Measurements from ENCODE around the gene KLHDC7B.
A peak's percentile ranks its signal among the peaks of the same experiment; 100 is the strongest.
"Not testable (repeated sequence)": the region's sequence is repeated elsewhere in the genome, so short reads cannot be mapped to it uniquely, and the experiment has no call there.

KLHDC7B gene

GRCh38 chr22:50529897-50530579, 15.7 kb upstream of the KLHDC7B start, which contains the start of gene TYMP:
Gene TYMP (minus strand): TSS chr22:50530012. CDS start chr22:50529709, 303 bp downstream.
- no peak for DNase-seq

DNA sequence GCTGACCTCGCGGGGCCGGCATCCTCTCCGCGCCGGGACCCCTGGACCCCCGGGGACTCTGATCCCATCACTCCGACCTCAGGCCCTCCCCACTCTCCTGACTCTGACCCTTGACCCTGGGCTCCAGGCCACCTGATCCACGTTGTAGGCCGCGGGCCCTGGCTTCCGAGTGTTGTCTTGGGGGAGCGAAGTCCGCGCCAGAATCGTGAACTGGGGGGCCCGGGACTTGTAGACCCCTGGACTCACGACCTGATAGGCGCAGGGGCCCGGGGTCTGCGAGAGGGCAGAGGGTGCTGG, 15.2 kb upstream of the KLHDC7B start:
- DNase-seq: no peak

- peak; percentile 26 for DNase-seq
These were observed 14.7 kb upstream of the KLHDC7B start for GRCh38 chr22:50530877-50531545.

DNA sequence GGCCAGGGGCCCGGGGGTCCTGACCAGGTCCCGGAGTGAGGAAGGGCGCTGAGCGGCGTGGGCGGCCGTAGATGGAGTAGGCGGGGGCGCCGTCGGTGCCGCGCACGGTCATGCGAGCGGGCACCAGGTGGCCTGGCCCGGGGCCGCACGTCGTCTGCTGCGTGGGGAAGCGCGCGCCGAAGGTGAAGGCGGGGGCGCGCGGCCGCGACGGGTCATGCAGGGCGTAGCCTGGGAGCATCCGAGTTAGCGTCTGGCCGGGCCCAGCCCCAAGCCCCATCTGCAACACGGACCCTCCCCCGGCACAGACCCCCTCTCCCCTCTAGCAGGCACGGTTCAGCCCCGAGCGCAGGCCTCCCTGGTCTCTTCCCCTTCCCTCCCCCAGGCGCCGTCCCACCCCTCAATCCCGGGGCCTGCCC, 14.1 kb upstream of the KLHDC7B start:
- DNase-seq: no peak

- peak; percentile 15 for DNase-seq
These were observed 13.6 kb upstream of the KLHDC7B start for GRCh38 chr22:50531962-50532674.

DNA sequence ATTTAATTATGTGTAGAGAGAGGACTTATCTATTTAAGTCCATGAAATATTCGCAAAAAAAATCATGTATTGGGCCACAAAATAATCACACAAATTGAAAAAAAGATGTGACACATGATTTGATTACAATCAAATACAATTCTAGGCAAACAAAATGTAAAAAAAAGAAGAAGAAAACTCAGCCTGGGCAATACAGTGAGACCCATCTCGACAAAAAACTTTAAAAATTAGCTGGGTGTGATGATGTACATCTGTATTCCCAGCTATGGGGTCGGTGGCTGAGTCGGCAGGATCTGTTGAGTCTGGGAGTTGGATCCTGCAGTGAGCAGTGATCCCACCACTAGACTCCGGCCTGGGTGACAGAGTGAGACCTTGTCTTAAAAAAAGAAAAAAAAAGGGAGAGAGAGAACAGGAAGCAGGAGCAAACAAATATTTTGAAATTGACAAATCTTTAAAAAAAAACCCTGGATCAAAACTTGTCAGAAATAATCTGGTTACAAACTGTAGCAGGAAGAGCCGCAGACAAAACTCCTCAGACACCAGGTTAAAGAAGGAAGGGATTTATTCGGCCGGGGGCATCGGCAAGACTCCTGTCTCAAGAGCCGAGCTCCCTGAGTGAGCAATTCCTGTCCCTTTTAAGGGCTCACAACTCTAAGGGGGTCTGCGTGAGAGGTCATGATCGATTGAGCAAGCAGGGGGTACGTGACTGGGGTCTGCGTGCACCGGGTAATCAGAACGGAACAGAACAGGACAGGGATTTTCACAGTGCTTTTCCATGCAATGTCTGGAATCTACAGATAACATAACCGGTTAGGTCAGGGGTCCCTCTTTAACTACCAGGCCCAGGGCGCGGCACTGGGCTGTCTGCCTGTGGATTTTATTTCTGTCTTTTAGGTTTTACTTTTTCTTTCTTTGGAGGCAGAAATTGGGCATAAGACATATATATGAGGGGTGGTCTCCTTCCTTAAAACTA, 12.6 kb upstream of the KLHDC7B start:
- no peak for DNase-seq

DNA sequence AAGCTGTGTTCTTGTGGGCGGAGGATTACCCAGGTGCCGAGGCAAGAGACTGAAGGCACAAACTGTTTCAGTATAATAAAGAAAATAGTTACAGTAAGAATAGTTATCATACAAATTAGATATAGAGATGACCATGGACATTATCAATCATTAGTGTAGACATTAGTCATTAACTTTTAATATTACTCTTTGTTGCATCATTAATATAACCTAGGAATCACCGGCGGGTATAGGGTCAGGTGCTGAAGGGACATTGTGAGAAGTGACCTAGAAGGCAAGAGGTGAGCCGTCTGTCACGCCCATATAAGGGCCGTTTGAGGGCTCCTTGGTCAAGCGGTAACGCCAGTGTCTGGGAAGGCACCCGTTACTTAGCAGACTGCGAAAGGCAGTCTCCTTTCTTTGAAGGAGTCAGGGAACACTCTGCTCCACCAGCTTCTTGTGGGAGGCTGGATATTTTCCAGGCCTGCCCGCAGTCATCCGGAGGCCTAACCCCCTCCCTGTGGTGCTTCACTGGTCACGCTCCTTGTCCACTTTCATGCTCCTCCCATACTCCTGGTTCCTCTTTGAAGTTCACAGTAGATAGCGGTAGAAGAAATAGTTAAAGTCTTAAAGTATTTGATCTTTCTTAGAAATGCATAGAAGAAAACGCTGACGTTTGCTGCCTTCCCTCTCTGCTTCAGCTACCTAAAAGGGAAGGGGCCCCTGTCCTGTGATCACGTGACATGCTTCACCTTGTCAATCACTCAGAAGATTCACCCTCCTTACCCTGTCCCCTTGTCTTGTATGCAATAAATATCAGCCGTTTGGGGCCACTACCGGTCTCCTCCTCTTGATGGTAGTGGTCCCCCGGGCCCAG, 11.6 kb upstream of the KLHDC7B start:
- DNase-seq: not testable (repeated sequence)

DNA sequence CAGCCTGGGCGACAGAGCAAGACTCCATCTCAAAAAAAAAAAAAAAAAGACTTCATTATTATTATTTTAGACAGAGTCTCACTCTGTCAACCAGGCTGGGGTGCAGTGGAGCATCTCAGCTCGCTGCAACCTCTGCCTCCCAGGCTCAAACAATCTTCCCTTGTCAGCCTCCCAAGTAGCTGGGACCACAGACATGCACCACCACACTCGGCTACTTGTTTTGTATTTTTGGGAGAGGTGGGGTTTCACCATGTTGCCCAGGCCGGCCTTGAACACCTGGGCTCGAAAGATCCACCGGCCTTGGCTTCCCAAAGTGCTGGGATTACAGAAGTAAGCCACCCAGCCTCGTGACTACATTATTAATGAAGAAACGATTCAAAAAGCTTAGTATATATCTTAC, 10.6 kb upstream of the KLHDC7B start:
- no peak for DNase-seq

- DNase-seq: no peak
These were observed 9.5 kb upstream of the KLHDC7B start for GRCh38 chr22:50536226-50536625.

DNA sequence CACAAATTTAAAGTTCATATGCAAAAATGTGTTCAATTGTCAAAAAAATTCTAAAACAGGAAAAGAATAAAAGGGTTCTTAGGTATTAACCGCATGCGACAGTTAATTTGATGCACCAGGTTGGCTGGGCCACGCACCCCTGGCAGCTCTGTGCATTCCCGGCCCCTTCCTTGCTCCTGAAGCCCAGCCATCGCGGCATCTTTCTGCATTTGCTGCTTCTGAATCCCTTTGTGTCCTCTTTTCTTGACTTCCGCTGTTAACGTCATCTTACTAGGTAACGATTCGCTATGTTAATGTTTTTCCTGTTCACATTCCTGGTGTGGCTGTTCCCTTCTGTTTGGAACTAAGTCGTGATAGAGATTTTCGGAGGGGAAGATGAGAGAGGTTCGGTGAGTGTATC, 7.9 kb upstream of the KLHDC7B start:
- no peak for DNase-seq

DNA sequence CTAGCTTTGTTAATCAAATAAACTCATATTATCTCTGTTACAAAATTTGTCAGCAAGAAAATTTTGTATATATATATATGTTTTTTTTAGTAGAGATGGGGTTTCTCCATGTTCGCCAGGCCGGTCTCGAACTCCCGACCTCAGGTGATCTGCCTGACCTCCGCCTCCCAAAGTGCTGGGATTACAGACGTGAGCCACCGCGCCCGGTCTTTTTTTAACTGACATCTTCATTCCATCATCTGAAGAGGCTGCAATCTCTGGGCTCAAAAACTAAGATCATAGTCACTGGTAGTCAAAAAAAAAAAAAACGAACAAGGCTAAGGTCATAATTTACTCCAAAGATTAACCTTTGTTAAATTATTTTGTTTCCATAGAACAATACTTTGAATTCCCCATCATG, 5.3 kb upstream of the KLHDC7B start:
- DNase-seq: no peak

GRCh38 chr22:50541667-50542026, 4.1 kb upstream of the KLHDC7B start:
- DNase-seq: not testable (repeated sequence)

DNA sequence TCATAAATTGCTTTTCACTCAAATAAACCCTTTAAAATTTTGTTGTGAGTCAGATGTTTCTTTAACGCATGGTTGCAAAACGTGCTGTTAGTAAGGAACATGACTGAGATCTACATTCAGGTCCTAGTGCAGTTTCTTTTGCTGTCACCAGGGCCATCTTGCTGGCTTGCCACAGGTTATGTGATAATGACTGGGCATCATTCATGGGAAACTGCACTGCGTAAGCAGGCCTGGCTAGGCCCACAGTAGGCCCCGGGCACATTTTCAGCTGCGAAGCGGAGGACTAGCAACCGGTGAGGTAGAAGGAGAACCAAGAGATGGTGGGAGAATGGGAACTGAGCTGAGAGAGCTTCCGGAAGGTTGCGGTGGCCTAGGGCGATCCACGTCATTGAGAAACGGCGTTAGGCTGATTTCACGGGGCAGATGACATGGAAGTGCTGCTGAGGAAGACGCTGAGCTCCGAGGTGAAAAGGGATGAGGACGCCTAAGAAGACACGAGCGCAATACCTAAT, 3.2 kb upstream of the KLHDC7B start:
- DNase-seq: no peak

- DNase-seq: peak; percentile 38
These were observed 1.5 kb upstream of the KLHDC7B start for GRCh38 chr22:50544078-50544745.

GRCh38 chr22:50544746-50545253, 899 bp upstream of the KLHDC7B start:
- no peak for DNase-seq

GRCh38 chr22:50546326-50547262, 895 bp downstream of the KLHDC7B start:
- no peak for DNase-seq

DNA sequence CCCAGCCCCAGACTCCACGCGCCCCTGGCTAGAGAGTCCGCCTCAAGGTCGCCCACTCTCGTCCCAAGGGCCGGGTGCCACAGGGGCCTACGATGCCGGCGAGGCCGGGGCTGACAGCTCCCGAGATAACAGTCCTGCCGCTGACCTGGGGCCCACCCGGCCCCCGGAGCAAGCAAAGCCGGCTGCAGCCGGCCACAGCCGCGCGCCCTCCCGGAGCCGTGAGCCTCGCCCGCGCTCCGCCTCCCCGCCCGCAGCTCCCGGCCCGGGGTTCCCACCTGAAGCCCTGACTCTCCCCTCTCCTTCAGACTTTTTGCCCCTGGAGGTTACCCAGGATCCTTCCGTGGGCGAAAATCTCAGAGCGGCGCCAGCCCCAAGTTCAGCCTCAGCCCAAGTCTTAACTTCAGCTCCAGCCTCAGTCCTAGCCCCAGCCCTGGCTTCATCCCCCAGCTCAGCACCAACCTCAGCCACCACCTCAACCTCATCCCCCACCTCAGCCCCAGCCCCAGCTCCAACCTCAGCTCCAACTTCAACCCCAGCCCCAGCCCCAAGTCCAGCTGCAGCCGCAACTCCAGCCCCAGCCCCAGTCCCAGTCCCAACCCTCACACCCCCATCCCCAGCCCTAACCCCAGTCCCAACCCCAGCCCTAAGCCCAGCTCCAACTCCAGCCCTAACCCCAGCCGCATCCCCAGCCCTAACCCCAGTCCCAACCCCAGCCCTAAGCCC, 1.7 kb downstream of the KLHDC7B start:
- DNase-seq: no peak

DNA sequence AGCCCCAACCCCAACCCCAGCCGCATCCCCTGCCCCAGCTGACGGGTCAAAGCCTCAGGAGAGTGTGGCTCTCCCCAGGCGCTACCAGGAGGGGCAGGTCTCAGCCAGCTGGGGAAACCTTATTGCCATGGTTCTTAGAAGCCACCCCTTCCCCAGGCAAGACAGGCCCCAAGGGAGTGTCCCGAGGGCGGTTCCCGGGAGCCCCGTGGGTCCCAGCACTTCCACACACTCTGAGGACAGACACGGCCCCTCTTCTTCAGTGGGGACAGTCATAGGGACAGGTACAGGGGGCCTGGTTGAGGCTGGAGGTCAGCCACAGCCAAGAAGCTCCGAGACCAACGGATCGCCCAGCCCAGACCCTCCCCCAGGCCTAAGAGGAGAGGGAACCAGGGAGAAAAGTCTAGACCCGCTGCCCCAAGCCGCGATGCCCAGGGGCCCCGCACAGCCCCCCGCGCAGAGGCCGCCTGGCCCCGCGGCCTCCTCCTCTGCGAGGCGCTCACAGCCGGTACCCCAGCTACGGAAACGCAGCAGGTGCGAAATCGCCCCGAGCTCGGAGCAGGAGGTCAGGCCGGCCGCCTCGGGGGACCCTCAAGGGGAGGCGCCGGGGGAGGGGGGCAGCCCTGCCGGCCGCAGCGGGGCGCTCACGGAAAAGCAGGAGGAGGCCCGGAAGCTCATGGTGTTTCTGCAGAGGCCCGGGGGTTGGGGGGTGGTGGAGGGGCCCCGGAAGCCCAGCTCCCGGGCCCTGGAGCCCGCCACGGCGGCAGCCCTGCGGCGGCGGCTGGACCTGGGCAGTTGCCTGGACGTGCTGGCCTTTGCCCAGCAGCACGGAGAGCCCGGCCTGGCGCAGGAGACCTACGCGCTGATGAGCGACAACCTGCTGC, 2.6 kb downstream of the KLHDC7B start:
- no peak for DNase-seq
